ENCODE data around the gene DPYSL5. TPM values are rescaled to one million over a fixed set of nuclear protein-coding genes. Genes with fewer than 3 reads are reported as not detected.

DPYSL5 gene
- total RNA-seq, 1 donor from 2014 or later, result not detected

DNA sequence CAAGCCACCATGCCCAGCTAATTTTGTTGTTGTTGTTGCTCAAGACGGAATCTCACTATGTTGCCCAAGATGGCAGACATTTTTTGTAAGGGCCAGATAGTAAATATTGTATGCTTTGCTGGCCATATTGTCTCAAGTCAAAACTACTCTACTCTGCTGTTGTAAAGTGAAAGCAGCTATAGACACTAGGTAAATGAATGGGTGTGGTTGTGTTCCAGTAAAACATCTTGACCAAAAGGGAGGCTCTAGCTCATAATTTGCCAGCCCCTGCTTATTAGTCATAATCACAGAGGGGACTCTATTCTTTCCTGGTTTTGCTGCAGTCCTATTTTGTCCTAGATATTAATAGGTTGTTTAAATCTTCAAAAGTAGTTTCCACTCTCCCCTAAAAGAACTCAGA lies 147.1 kb downstream of the DPYSL5 start:
- intact Hi-C loops (cut with DNase I), result no loop called here
- TF ChIP-seq, protein P1, sequence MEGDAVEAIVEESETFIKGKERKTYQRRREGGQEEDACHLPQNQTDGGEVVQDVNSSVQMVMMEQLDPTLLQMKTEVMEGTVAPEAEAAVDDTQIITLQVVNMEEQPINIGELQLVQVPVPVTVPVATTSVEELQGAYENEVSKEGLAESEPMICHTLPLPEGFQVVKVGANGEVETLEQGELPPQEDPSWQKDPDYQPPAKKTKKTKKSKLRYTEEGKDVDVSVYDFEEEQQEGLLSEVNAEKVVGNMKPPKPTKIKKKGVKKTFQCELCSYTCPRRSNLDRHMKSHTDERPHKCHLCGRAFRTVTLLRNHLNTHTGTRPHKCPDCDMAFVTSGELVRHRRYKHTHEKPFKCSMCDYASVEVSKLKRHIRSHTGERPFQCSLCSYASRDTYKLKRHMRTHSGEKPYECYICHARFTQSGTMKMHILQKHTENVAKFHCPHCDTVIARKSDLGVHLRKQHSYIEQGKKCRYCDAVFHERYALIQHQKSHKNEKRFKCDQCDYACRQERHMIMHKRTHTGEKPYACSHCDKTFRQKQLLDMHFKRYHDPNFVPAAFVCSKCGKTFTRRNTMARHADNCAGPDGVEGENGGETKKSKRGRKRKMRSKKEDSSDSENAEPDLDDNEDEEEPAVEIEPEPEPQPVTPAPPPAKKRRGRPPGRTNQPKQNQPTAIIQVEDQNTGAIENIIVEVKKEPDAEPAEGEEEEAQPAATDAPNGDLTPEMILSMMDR (IDR thresholded peaks at IDR 0.05), result no peak
- Histone ChIP-seq H3K36me3 (no peaks in the 10 kb centered on the region), H3K27ac (no peak overlapping the region), H3K9me3 (no peaks in the 10 kb centered on the region), H3K4me1 (no peaks in the 10 kb centered on the region), H3K4me3 (no peak overlapping the region), H3K27me3 (ENCODE audit: low read depth) (no peaks in the 10 kb centered on the region)
- ATAC-seq (no peak), DNase-seq (no peak)

DNA sequence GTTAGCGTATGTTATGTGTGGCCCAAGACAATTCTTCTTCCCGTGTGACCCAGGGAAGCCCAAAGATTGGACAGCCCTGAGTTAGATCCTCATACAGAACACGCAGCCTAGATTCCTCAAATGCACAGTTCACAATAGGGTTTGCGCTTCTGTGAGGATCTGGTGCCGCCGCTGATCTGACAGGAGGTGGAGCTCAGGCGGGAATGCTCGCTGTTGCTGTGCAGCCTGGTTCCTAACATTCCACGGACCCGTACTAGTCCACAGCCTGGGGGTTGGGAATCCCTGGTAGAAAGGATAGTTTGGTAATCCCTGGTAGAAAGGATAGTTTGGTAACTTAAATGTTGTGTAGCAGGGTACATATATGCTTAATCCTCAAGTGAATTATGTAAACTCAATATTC lies 149.5 kb downstream of the DPYSL5 start:
- H3K36me3 ChIP-seq, result no peaks in the 10 kb centered on the region
- intact Hi-C loops (cut with DNase I), result no loop called here
- no peak overlapping the region for H3K4me3 ChIP-seq
- H3K27ac ChIP-seq, result no peak overlapping the region
- H3K4me1 ChIP-seq, result no peaks in the 10 kb centered on the region
- DNase-seq, result no peak
- no peaks in the 10 kb centered on the region for H3K27me3 ChIP-seq (ENCODE audit: low read depth)
- H3K9me3 ChIP-seq, result no peaks in the 10 kb centered on the region
- no peak for ATAC-seq
- TF ChIP-seq, protein P1 (IDR thresholded peaks at IDR 0.05), result no peak

DNA sequence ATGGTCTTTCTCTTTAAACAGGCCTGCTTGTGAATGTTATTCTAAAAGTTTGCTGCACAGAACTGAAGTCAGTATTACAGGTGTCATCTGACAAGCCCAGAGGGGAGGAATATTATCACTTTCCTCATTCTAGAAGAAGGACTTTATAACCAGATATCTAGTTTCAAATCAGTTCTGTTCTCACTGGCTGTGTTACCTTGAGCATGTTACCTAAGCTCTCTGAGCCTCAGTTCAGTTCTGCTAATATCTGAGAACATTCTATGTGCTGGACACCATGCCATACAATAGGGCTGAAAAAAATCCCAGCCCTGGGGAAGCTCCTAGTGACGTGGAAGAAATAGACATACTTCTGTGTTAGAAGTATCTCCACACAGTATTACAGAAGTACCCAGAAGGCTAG lies 150.4 kb downstream of the DPYSL5 start:
- DNase-seq (no peak), ATAC-seq (no peak)
- Histone ChIP-seq H3K4me1 (no peaks in the 10 kb centered on the region), H3K27me3 (ENCODE audit: low read depth) (no peaks in the 10 kb centered on the region), H3K9me3 (no peaks in the 10 kb centered on the region), H3K27ac (no peak overlapping the region), H3K36me3 (no peaks in the 10 kb centered on the region), H3K4me3 (no peak overlapping the region)
- intact Hi-C loops (cut with DNase I), result no loop called here
- TF ChIP-seq, protein P1 (IDR thresholded peaks at IDR 0.05), result no peak

Other genes starting within 250 kb of the DPYSL5 start
- gene CIB4, start 206.8 kb upstream of the DPYSL5 start, total RNA-seq, result not detected
- 26.8 TPM for gene KCNK3, start 155.4 kb upstream of the DPYSL5 start, total RNA-seq
- 49.3 TPM for gene SLC35F6, start 83.8 kb upstream of the DPYSL5 start, total RNA-seq
- 1.7 TPM for gene CENPA, start 62.1 kb upstream of the DPYSL5 start, total RNA-seq
- 27.1 TPM for gene MAPRE3, start 122.5 kb downstream of the DPYSL5 start, total RNA-seq
- 62.9 TPM for gene TMEM214, start 184.8 kb downstream of the DPYSL5 start, total RNA-seq
- 18.9 TPM for gene AGBL5, start 203.5 kb downstream of the DPYSL5 start, total RNA-seq
- 243 TPM for gene OST4, start 223.5 kb downstream of the DPYSL5 start, total RNA-seq
- gene EMILIN1, start 230.5 kb downstream of the DPYSL5 start, total RNA-seq, result 56.3 TPM
- gene KHK, start 238.6 kb downstream of the DPYSL5 start, total RNA-seq, result 5.1 TPM